Activated naive CD8-positive, alpha-beta T cell treated with anti-CD3 and anti-CD28 coated beads, Interleukin-2, amount 50 U/mL, for 16 hours (primary cell): Measurements from ENCODE around the gene MYO1C.
"Not testable (repeated sequence)": the region's sequence is repeated elsewhere in the genome, so short reads cannot be mapped to it uniquely, and the experiment has no call there.

ENCODE experiments used
- DNase-seq: peaks from one replicate; pipeline ENCODE4 v3.0.0-alpha.2; 2020; ENCODE audit warnings: low read depth, low spot score

The MYO1C gene

GRCh38 chr17:1509290-1509881 is 16.9 kb upstream of the MYO1C start:
- no peak for DNase-seq

DNA sequence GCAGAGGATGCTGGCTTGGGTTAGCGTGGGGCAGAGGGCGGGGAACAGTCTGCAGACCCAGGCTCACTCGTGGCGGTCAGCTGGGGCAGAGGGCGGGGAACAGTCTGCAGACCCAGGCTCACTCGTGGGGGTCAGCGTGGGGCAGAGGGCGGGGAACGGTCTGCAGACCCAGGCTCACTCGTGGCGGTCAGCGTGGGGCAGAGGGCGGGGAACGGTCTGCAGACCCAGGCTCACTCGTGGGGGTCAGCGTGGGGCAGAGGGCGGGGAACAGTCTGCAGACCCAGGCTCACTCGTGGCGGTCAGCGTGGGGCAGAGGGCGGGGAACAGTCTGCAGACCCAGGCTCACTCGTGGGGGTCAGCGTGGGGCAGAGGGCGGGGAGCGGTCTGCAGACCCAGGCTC is 16.2 kb upstream of the MYO1C start:
- not testable (repeated sequence) for DNase-seq

DNA sequence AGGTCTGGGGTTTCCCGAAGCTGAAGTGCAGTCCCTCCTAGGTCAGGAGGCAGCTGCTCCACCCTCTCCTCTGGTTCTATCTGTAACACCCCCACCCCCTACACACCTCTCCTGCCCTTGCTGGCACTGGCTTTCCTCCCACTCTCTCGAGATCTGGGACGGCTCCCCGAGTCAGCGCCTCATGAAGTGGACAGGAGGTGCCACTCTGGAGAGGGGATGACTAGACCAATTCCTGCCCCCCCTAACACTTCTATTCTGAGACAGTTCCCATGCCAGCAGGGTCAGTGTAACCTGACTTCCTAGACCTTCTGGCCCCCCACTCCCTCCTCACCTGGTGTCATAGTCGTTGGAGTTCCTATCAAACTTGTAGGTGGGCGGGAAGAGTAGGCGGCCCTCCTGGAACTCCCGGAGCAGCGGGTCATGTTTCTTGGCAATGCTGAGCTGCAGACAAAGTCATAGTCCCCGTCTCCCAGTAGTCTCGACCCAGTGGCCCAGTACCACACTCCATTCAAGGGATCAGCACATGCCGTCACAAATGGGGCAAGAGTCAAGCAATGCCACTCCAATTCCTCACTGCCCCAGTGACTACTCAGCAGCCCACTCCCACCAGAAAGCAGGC is 14.3 kb upstream of the MYO1C start:
- no peak for DNase-seq

- no peak for DNase-seq
These were observed 13.1 kb upstream of the MYO1C start for GRCh38 chr17:1505586-1505985.

DNA sequence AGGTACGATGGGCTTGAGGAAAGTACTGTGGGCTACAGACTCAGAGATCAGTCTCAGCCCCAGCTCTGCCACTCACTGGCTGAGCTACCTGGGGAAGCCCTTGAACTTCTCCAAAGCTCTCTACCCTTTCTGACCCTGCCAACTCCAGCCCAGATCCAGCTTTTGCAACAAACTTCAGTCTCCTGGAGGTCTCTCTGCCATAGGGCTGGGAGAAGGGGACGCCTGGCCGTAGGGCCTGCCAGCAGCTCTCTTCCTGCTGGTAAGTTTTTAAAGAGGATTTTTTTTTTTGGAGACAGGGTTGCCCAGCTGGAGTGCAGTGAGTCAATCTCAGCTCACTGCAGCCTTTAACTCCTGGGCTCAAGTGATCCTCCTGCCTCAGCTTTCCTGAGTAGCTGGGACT is 12.4 kb upstream of the MYO1C start:
- DNase-seq = no peak

- no peak for DNase-seq
These were observed 11.2 kb upstream of the MYO1C start for GRCh38 chr17:1503699-1504098.

- no peak for DNase-seq
These were observed 6.4 kb upstream of the MYO1C start for GRCh38 chr17:1498869-1499268.

DNA sequence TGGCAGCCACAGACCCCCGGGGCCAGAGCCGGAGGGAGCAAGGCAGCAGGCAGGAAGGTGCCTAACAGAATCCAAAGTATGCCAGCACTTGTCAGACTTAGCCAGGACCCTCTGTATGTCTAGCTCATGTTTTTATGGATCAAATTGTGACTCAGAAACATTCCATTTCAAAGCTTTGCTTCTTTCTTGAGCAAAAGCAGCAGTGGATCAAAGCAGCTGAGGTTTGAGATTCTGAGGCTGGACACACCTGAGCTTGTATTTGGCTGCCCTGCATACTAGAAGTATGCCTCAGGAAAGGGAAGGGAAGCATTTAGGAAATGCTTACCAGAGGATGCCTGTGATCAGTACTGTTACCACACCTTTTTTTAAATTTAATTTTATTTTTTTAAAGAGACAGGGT is 5.7 kb upstream of the MYO1C start:
- no peak for DNase-seq

GRCh38 chr17:1497831-1498230 is 5.3 kb upstream of the MYO1C start:
- no peak for DNase-seq

- DNase-seq = no peak
These were observed 4.4 kb upstream of the MYO1C start for GRCh38 chr17:1496869-1497268.

GRCh38 chr17:1495265-1495989 is 2.9 kb upstream of the MYO1C start:
- DNase-seq = no peak

- DNase-seq = no peak
These were observed 2.3 kb upstream of the MYO1C start for GRCh38 chr17:1494736-1495253.

DNA sequence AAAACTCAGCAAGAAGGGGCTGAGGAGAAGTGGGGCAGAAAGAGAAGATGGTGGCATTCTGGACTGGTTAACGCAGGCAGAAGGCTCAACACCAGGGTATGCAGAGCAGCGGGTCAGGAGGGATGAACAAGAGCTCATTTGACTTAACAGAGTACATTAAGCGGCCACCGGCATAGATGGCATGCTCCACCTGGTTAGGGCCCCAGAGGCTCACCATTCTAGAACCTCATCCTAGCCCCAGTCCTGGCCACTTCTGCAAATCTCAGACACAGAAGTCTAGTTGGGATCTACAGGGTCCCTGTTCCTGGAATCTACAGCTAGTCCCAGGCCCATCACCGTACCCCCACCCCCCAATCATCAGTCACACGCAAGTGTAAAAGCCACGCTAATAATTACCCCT is 1.7 kb upstream of the MYO1C start:
- no peak for DNase-seq

- DNase-seq = no peak
These were observed 950 bp upstream of the MYO1C start for GRCh38 chr17:1493291-1493980.

- DNase-seq = no peak
These were observed 840 bp downstream of the MYO1C start for GRCh38 chr17:1491443-1492248.

GRCh38 chr17:1490643-1491442 is 1.6 kb downstream of the MYO1C start:
- DNase-seq = no peak

DNA sequence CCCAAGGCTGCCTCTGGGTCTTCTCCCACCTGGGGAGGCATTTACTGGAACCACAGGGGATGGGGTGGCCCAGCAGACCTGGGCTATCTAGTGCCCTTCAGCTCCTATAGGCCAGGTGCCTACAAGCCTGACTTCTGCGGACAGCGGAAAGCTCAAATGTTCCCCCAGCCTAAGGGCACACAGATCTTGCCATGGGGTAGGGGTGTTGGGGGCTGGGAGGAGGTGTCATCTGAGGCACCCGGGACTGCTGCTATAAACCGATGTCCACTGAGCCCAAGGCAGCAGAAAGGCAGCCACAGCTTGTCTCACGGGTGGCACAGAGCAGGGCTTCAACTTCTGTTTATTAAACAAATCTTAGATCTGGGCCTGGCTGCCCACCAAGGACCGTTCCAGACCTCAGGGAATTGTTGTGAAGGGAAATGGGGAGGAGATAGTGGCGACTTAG is 3.6 kb downstream of the MYO1C start:
- DNase-seq = no peak

DNA sequence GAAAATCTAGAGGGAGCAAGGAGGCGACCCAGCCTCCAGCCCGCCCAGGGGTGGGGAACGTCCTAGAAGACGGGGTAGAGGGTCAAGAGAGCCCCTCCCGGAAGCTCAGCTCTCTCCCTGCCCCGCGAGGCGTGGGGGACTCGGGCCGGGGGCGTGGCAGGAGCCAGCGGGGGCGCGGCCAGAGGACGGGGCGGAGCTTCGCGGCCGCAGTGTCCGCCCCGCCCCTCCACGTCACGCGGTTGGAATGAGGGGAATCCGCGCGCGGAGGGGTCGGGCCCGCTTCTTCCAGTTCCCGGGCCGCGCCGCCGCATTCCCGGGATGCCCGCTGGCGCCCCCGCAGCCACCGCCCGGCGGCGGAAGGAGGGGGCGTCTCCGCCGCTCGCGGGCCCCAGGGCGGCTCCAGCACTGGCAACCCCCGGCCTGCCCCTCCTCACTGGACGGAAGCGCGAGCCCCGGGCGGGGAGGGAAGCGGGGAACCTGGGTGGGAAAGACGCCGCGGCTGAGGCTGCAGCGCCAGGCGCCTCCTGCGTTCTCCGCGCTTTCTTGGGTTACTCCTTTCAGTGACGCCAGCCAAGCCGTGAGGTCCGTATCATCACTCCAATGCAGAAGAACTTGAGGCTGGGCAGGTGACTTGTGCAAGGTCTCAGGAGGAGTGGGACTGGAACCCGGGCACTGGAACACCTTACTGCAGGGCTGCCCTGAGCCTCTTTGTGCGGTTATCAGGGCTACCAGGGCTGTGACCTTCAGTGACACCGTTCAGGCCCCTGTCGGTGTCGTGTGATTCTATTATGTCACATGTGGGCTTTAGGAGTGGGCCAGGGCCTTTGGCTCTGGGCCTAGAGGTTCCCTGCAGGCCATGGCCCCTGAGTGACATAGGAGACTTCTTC is 4.3 kb downstream of the MYO1C start:
- no peak for DNase-seq
